GM23248 (cell line): ENCODE results near the gene DNLZ.

ENCODE experiments used
- EZH2 ChIP-seq: fragments of 200-600 bp; sonication (generic); IDR thresholded peaks from 2 replicates; pipeline ENCODE4 v1.6.1; 2018; ENCODE audit warnings: antibody characterized with exemption, mild to moderate bottlenecking; ENCODE audit not compliant: insufficient read depth, poor library complexity, severe bottlenecking
- EZH2phosphoT487 ChIP-seq: fragments of 200-600 bp; sonication (generic); IDR thresholded peaks from 2 replicates; pipeline ENCODE4 v1.6.1; 2018; ENCODE audit warnings: antibody characterized with exemption, moderate library complexity, mild to moderate bottlenecking, low read depth; ENCODE audit not compliant: insufficient read depth

DNA sequence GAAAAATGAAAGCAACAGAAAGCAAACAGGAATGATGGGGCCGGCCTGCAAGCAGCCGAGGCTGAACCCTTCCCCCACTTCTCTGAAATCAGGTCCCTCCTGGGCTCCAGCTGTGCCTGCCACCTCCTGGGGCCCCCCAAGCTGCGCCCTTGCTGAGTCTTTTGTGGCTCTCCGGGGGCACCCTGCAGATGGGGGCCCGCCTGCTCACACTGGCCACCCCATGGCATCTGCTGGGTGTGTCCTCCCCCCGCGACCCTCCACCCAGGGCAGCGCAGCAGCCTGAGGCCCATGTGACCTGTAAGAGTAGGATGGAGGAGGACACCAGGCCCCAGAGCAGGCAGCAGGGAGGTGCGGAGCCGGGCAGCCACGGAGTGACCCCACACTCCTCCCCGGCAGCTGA, 30.5 kb downstream of the DNLZ start:
- TF ChIP-seq EZH2 (no peak), EZH2phosphoT487 (no peak)
